GM18867 (cell line): ENCODE results near the gene TSSK2.

Experiments used
- ATAC-seq: cut with Tn5 transposase; IDR thresholded peaks from one replicate; pipeline ENCODE4 v1.9.1; 2021; ENCODE audit warnings: mild to moderate bottlenecking, moderate library complexity; ENCODE audit not compliant: unreplicated experiment

The TSSK2 gene

DNA sequence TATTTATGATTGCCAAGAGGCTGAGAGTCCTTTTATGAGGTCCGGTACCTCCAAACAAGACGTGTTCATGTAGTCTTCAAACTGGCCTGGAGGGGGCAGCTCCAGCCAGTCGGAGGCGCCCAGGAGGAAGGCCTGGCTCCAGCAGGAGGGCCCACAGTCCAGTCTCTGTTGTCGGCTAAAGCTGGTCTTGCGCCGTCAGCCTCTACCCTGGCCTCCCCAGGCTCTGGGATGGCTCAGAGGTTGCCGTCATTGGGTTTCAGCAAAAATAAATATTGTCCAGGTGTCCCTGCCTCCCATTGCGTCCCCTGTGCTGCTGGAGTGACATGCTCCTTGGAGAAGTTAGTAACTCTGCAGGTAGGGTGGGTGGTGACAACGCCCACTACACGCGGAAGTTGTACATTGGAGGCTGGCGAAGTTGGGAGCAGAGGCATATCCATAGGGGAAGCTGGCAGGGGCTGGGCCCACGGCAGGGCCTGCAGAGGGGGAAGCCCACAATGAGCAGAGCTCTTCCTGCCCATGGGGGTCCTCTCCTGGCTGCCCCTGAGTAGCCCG lies 48.5 kb downstream of the TSSK2 start:
- ATAC-seq: peak; percentile 28

GRCh38 chr22:19180234-19180633 lies 49.1 kb downstream of the TSSK2 start:
- no peak for ATAC-seq

GRCh38 chr22:19180740-19181410 lies 49.8 kb downstream of the TSSK2 start:
- ATAC-seq: no peak

- no peak for ATAC-seq
Observed at GRCh38 chr22:19181786-19182471, 50.8 kb downstream of the TSSK2 start.
